NCI-H2107 (cell line): Measurements from ENCODE around the gene CDR2.

ENCODE experiments used
- DNase-seq: peaks from one replicate; lab custom pipeline; 2025; lab: John Stamatoyannopoulos, UW

CDR2 gene

GRCh38 chr16:22324787-22325597, 49.4 kb downstream of the CDR2 start:
- no peak for DNase-seq

GRCh38 chr16:22323959-22324786, 50.2 kb downstream of the CDR2 start:
- DNase-seq, result no peak

- no peak for DNase-seq
These were observed 51.1 kb downstream of the CDR2 start for GRCh38 chr16:22323173-22323958.

GRCh38 chr16:22322741-22323140, 51.7 kb downstream of the CDR2 start:
- no peak for DNase-seq

GRCh38 chr16:22322021-22322471, 52.4 kb downstream of the CDR2 start:
- no peak for DNase-seq

GRCh38 chr16:22321340-22322001, 52.9 kb downstream of the CDR2 start:
- DNase-seq, result peak; percentile 56

- no peak for DNase-seq
These were observed 53.7 kb downstream of the CDR2 start for GRCh38 chr16:22320572-22321339.

GRCh38 chr16:22318690-22319358, 55.6 kb downstream of the CDR2 start:
- DNase-seq, result no peak

- no peak for DNase-seq
These were observed 56.8 kb downstream of the CDR2 start for GRCh38 chr16:22317625-22318024.

- no peak for DNase-seq
These were observed 57.4 kb downstream of the CDR2 start for GRCh38 chr16:22317001-22317530.

GRCh38 chr16:22316411-22316811, 58.0 kb downstream of the CDR2 start:
- no peak for DNase-seq

GRCh38 chr16:22315979-22316378, 58.4 kb downstream of the CDR2 start:
- no peak for DNase-seq

GRCh38 chr16:22314661-22315626, 59.5 kb downstream of the CDR2 start:
- DNase-seq, result no peak

- no peak for DNase-seq
These were observed 60.4 kb downstream of the CDR2 start for GRCh38 chr16:22313876-22314470.

- no peak for DNase-seq
These were observed 61.3 kb downstream of the CDR2 start for GRCh38 chr16:22312897-22313781.

- no peak for DNase-seq
These were observed 62.9 kb downstream of the CDR2 start for GRCh38 chr16:22311520-22311919.

- no peak for DNase-seq
These were observed 65.4 kb downstream of the CDR2 start for GRCh38 chr16:22308824-22309520.
